ENCODE data around the gene ZNF675.
"Not testable (repeated sequence)": the region's sequence is repeated elsewhere in the genome, so short reads cannot be mapped to it uniquely, and the experiment has no call there.

Gene ZNF675

DNA sequence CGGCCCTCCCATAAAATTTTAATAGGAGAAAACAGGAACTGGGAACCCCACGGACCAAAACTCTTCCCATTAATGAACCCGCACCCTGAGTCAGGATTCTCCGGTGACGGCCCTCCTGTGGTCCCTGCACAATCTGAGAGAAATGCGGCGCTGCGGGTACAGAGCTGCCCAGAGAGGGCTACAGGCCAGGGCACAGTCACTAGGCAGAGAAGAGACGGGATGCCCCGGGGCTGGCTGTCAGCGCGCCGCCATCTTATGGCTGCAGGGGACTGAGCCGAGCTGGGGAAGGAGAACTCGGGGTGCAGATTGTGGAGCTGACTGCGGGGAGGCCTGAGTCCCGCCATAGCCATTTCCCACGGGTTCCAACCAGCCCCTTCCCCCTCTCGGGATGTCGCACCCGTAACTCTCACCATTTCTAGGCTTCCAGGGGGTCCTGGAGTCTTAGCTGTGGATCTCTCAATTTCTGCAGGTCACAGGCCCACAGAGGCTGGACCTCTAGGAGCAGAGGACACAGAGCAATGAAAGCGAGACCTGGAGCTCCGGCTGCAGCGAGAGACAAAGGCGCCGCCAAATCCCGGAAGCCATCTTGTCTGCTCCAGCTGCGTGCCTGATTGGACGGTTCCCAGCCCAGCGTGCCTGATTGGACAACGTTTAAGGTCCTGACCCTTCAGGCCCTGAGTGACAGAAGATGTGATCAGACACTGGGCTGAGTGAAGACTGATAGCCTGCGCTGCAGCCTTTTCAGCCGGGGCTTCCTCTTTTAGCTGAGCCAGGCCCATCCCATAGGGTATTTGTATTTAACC, at the start of gene ZNF675:
TSS of gene ZNF675 (minus strand) at position 592 of the 803 bp plus-strand sequence. CDS start at position 413, 179 bp downstream.
- ATAC-seq = peak; percentile 98

- not testable (repeated sequence) for ATAC-seq
These were observed 43.9 kb upstream of the ZNF675 start for GRCh38 chr19:23730729-23731465.

- not testable (repeated sequence) for ATAC-seq
These were observed 37.1 kb upstream of the ZNF675 start for GRCh38 chr19:23724161-23724560.

- no peak for ATAC-seq
These were observed 31.8 kb upstream of the ZNF675 start for GRCh38 chr19:23718802-23719201.

GRCh38 chr19:23716792-23717191, 29.8 kb upstream of the ZNF675 start:
- no peak for ATAC-seq

GRCh38 chr19:23709347-23709746, 22.3 kb upstream of the ZNF675 start:
- no peak for ATAC-seq

DNA sequence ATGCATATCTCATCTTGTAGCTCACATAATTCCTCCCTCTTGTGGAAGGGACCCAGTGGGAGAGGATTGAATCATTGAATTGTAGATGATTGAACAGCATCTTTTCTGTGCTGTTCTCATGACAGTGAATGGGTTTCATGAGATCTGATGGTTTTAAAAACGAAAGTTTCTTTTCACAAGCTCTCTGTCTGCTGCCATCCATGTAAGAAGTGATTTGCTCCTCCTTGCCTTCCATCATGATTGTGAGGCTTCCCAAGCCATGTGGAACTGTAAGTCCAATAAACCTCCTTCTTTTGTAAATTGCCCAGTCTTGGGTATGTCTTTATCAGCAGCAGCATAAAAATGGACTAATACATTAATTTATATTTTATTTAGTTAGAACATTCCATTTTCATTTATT, 19.6 kb upstream of the ZNF675 start:
- ATAC-seq = no peak

DNA sequence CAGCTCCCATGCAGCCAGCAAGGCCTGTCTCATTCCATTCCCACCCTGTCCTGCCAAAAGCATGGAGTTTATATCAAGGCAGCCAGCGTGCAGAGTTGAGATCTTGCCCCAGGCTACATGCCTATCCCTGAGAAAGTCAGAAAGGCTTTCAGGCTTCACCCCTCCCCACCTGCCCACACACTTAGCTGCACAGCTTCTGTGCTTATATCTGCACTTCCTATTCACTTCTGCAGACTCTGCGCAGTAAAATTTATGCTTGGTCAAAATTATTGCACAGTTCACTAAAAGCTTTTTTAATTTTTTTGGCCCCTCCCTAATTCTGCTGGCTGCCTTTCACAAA, 12.5 kb upstream of the ZNF675 start:
- no peak for ATAC-seq

DNA sequence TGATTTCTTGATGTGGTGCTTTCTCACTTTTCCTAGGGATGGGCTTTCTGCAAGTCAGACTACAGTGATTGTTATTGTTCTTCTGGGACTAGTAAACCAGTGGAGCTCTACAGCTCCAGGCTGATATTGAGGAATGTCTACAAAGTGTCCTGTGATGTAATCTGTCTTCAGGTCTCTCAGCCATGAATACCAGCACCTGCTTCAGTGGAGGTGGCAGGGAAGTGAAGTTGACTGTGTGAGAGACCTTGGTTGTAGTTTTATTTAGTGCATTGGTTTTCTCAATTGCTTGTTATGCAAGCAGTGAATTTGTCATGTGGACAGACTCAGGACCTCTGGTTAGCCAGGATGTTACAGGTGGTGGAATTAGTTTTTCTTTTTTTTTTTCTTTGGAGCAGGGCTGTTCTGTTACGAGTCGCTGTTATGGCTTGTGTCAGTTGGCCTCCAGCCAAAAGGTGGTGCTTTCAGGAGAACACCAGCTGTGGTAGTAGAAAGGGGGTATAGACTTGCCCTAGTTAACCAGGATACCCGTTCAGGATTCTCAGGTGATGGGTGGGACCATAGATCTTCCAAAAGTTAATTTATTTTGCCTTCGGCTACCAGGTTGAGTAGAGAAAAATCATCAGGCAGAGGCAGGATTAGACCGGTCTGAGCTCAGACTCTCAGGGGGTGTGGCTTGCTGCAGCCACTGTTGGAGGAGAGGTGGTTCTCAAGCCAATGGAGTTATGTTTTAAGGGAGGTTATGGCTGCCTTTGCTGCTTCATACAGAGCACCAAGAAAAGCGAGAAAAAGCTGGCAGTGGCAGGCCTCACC, 11.9 kb upstream of the ZNF675 start:
- ATAC-seq = no peak

GRCh38 chr19:23692937-23693336, 5.9 kb upstream of the ZNF675 start:
- ATAC-seq = not testable (repeated sequence)

DNA sequence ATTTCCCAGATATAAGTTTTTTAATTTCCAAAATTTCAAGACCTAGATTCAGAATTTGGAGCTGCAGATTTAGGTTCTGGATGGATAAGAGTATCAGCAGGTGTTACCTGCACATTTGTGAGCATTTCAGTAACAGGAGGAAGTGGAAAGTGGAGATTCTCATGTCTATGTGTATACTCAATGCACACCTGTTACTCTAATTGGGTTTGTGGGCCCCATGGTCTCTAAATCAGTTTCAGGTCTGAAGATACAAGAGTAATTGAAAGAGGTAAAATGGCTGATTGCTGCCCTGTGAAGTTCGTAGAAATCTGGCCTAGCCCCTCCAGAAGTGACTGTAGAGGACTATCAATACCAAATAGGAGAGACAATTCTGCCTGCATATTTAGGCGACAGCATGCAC, 13.9 kb downstream of the ZNF675 start:
- no peak for ATAC-seq

DNA sequence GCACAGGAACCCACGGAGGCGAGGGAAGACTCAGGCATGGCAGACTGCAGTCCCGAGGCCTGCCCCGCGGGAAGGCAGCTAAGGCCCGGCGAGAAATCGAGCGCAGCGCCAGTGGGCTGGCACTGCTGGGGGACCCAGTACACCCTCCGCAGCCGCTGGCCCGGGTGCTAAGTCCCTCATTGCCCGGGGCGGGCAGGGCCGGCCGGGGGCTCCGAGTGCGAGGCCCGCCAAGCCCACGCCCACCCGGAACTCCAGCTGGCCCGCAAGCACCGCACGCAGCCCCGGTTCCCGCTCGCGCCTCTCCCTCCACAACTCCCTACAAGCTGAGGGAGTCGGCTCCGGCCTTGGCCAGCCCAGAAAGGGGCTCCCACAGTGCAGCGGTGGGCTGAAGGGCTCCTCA, 18.4 kb downstream of the ZNF675 start:
- ATAC-seq = not testable (repeated sequence)

DNA sequence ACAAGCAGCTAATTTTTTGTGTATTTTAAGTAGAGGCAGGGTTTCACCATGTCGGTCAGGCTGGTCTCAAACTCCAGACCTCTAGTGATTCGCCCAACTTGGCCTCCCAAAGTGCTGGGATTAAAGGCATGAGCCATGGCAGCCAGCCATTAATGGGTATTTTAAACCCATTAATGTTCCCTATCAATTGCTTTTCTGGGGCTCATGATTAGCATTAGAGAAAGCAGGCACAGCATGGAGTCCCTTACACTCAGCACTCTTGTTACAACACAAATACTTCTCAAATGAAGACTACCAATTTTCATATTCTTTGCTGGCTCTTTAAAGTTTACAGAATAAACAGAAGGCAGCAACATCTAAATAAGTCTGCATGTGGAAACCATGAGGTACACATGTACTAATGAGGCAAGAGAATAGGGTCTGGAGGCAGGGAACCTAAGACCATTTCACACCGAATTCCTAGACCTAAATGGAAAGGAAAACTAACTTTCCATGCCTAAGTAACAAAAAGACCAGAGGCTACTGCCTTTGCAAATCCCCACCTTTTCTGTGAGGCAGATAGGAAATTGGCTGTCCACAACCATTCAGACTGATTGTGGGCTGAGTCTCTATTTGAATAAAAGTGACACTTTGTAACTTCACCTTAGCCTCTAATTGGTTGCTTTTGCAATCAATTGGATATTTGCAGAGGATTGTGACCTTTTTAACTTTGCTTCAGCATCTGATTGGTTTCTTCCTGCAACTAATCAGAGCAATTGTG, 21.2 kb downstream of the ZNF675 start:
- no peak for ATAC-seq

- not testable (repeated sequence) for ATAC-seq
These were observed 37.2 kb downstream of the ZNF675 start for GRCh38 chr19:23649817-23650216.
